Measurements from ENCODE around the gene PIGB. TPM values are rescaled to one million over a fixed set of nuclear protein-coding genes. Genes with fewer than 3 reads are reported as not detected.

PIGB gene
- total and polyA plus RNA-seq, 2 of the 13 experiments (the other 11 are each of a cell fraction or from before 2014, with no cell fraction given), result 14.5 to 19.1 TPM

DNA sequence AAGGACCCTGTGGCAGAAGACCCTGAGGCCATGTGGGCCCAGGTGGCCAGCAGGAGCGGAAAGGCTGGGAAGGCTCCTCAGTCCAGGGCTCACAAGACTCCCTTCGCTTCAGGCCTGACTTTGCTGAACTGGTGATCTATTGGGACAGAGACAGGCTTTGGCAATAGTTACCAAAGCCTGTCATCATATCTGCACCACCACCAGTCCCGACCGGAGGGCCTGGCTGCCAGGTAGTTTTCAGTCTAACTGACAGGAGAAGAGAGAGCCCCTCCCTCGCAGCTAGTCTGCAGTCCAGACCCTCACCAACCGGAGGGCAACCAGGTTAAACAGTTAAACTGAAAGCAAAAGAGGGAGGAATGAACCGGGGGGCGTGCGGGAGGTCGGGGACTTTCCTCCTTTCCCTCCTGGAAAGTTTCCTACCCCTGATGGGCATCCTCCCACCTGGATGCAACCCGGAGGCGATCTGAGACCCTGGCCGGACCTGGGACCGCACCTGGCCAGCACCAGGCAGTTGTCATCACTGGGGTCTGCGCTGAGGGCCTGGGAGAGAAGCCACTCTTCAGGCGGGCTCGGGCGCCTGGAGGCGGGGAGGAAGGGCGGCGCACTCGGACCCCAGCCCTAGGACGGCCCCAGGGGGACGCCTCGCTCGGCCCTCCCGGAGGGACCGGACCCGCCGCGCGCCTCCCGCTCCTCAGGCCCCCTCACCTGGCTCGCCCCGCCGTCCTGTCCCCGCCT, 29.8 kb upstream of the PIGB start (continued):
- TF ChIP-seq, protein P1, sequence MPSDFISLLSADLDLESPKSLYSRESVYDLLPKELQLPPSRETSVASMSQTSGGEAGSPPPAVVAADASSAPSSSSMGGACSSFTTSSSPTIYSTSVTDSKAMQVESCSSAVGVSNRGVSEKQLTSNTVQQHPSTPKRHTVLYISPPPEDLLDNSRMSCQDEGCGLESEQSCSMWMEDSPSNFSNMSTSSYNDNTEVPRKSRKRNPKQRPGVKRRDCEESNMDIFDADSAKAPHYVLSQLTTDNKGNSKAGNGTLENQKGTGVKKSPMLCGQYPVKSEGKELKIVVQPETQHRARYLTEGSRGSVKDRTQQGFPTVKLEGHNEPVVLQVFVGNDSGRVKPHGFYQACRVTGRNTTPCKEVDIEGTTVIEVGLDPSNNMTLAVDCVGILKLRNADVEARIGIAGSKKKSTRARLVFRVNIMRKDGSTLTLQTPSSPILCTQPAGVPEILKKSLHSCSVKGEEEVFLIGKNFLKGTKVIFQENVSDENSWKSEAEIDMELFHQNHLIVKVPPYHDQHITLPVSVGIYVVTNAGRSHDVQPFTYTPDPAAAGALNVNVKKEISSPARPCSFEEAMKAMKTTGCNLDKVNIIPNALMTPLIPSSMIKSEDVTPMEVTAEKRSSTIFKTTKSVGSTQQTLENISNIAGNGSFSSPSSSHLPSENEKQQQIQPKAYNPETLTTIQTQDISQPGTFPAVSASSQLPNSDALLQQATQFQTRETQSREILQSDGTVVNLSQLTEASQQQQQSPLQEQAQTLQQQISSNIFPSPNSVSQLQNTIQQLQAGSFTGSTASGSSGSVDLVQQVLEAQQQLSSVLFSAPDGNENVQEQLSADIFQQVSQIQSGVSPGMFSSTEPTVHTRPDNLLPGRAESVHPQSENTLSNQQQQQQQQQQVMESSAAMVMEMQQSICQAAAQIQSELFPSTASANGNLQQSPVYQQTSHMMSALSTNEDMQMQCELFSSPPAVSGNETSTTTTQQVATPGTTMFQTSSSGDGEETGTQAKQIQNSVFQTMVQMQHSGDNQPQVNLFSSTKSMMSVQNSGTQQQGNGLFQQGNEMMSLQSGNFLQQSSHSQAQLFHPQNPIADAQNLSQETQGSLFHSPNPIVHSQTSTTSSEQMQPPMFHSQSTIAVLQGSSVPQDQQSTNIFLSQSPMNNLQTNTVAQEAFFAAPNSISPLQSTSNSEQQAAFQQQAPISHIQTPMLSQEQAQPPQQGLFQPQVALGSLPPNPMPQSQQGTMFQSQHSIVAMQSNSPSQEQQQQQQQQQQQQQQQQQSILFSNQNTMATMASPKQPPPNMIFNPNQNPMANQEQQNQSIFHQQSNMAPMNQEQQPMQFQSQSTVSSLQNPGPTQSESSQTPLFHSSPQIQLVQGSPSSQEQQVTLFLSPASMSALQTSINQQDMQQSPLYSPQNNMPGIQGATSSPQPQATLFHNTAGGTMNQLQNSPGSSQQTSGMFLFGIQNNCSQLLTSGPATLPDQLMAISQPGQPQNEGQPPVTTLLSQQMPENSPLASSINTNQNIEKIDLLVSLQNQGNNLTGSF (CRISPR knock-in tag; IDR thresholded peaks at IDR 0.05), result peak; percentile 28; the same call in 1 of the 2 replicates
- TF ChIP-seq JUN (CRISPR knock-in tag; IDR thresholded peaks at IDR 0.05) (no peak), NBN (conservative IDR thresholded peaks at IDR 0.05) (no peak), ZNF451 (CRISPR knock-in tag; IDR thresholded peaks at IDR 0.05) (no peak), PPARG (CRISPR knock-in tag; conservative IDR thresholded peaks at IDR 0.05) (no peak), NFIB (CRISPR knock-in tag; IDR thresholded peaks at IDR 0.05; ENCODE audit: borderline replicate concordance) (no peak), CEBPB (IDR thresholded peaks at IDR 0.05; ENCODE audit: borderline replicate concordance, low read depth, low read length) (peak; percentile 58), SMYD3 (CRISPR knock-in tag; IDR thresholded peaks at IDR 0.05) (no peak), FOXC1 (CRISPR knock-in tag; IDR thresholded peaks at IDR 0.05; ENCODE audit: borderline replicate concordance) (0 out of 2 replicates have a peak, but pooled peaks have one; percentile 32), FOSL1 (CRISPR knock-in tag; IDR thresholded peaks at IDR 0.05; ENCODE audit: borderline replicate concordance) (no peak), ZNF816 (CRISPR knock-in tag; IDR thresholded peaks at IDR 0.05; ENCODE audit: borderline replicate concordance) (no peak), ZNF446 (CRISPR knock-in tag; IDR thresholded peaks at IDR 0.05) (no peak), NFYB (CRISPR knock-in tag; IDR thresholded peaks at IDR 0.05) (no peak), BHLHE40 (IDR thresholded peaks at IDR 0.05; ENCODE audit: low read length) (no peak), SCMH1 (CRISPR knock-in tag; IDR thresholded peaks at IDR 0.05; ENCODE audit: borderline replicate concordance) (no peak), ZNF782 (CRISPR knock-in tag; IDR thresholded peaks at IDR 0.05; ENCODE audit: borderline replicate concordance) (no peak), RAD51 (IDR thresholded peaks at IDR 0.05; ENCODE audit: borderline replicate concordance) (no peak), TCF7 (IDR thresholded peaks at IDR 0.05; ENCODE audit: low read depth) (no peak)
- TF ChIP-seq, protein P2, sequence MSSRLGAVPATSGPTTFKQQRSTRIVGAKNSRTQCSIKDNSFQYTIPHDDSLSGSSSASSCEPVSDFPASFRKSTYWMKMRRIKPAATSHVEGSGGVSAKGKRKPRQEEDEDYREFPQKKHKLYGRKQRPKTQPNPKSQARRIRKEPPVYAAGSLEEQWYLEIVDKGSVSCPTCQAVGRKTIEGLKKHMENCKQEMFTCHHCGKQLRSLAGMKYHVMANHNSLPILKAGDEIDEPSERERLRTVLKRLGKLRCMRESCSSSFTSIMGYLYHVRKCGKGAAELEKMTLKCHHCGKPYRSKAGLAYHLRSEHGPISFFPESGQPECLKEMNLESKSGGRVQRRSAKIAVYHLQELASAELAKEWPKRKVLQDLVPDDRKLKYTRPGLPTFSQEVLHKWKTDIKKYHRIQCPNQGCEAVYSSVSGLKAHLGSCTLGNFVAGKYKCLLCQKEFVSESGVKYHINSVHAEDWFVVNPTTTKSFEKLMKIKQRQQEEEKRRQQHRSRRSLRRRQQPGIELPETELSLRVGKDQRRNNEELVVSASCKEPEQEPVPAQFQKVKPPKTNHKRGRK (CRISPR knock-in tag; IDR thresholded peaks at IDR 0.05), result no peak
- TF ChIP-seq, protein P3, sequence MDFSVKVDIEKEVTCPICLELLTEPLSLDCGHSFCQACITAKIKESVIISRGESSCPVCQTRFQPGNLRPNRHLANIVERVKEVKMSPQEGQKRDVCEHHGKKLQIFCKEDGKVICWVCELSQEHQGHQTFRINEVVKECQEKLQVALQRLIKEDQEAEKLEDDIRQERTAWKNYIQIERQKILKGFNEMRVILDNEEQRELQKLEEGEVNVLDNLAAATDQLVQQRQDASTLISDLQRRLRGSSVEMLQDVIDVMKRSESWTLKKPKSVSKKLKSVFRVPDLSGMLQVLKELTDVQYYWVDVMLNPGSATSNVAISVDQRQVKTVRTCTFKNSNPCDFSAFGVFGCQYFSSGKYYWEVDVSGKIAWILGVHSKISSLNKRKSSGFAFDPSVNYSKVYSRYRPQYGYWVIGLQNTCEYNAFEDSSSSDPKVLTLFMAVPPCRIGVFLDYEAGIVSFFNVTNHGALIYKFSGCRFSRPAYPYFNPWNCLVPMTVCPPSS (IDR thresholded peaks at IDR 0.05), result no peak
- TF ChIP-seq, protein P4, sequence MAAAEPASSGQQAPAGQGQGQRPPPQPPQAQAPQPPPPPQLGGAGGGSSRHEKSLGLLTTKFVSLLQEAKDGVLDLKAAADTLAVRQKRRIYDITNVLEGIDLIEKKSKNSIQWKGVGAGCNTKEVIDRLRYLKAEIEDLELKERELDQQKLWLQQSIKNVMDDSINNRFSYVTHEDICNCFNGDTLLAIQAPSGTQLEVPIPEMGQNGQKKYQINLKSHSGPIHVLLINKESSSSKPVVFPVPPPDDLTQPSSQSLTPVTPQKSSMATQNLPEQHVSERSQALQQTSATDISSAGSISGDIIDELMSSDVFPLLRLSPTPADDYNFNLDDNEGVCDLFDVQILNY (CRISPR knock-in tag; conservative IDR thresholded peaks at IDR 0.05), result no peak

All from HepG2 (cell line).